Mammary epithelial cell (primary cell): ENCODE results near the gene RFX1.

ENCODE experiments used
- CTCF ChIP-seq, 2 donors: IDR thresholded peaks in 1 of 2; conservative IDR thresholded peaks in 1 of 2; 2 replicates each; pipeline ENCODE4 v1.5.1; 2011 to 2012; ENCODE audit warnings: inconsistent platforms in 2 of 2, low read length in 2 of 2, mild to moderate bottlenecking in 2 of 2, control low read depth in 1 of 2, low read depth in 1 of 2; ENCODE audit not compliant: insufficient read depth in 1 of 2; ENCODE audit errors: extremely low read depth in 1 of 2
- EZH2 ChIP-seq: IDR thresholded peaks from 2 replicates; pipeline ENCODE4 v1.6.1; 2012; ENCODE audit warnings: low read length, inconsistent platforms, borderline replicate concordance

GRCh38 chr19:13978351-13979243, 27.5 kb downstream of the RFX1 start:
- TF ChIP-seq CTCF (conservative IDR thresholded peaks at IDR 0.05 in 1 of 2, IDR thresholded peaks at IDR 0.05 in 1 of 2; ENCODE audit: extremely low read depth in 1 of 2, insufficient read depth in 1 of 2, low read depth in 1 of 2, low read length in 2 of 2): no peak
- no peak for TF ChIP-seq EZH2
